DND-41 (cell line): ENCODE results near the gene GEMIN7.

Experiments
- ATAC-seq: fragments of 200-7000 bp; cut with Tn5 transposase; 3 replicates; pipeline ENCODE4 v1.9.1; 2021; ENCODE audit warnings: low read depth; ENCODE audit not compliant: insufficient read depth
- DNase-seq: peaks from one replicate; pipeline ENCODE4 v3.0.0-alpha.2; 2020
- H2AFZ ChIP-seq: 2 replicates; pipeline ENCODE4 v1.6.0; 2012; ENCODE audit warnings: low read depth, low read length
- H3K27ac ChIP-seq: 2 replicates; pipeline ENCODE4 v1.5.1; 2012; ENCODE audit warnings: low read length, inconsistent platforms
- H3K27me3 ChIP-seq: fragments of 200-600 bp; sonication (generic); 2 replicates; pipeline ENCODE4 v1.6.0; 2012; ENCODE audit warnings: low read length, mild to moderate bottlenecking, inconsistent platforms; ENCODE audit not compliant: insufficient read depth, poor library complexity
- H3K36me3 ChIP-seq: 2 replicates; pipeline ENCODE4 v1.5.1; 2012; ENCODE audit warnings: low read length, inconsistent platforms; ENCODE audit not compliant: insufficient read depth
- H3K4me1 ChIP-seq: 2 replicates; pipeline ENCODE4 v1.5.1; 2012; ENCODE audit warnings: mild to moderate bottlenecking, low read length; ENCODE audit not compliant: insufficient read depth
- H3K4me2 ChIP-seq: 2 replicates; pipeline ENCODE4 v1.6.0; 2012; ENCODE audit warnings: mild to moderate bottlenecking, moderate library complexity, low read length, inconsistent platforms; ENCODE audit not compliant: insufficient read depth
- H3K4me3 ChIP-seq, 2 experiments: fragments of 200-600 bp in 1 of 2; shearing (Covaris generic) in 1 of 2; 2 replicates each; pipeline ENCODE4 v1.5.1; 2012 to 2016; ENCODE audit warnings: inconsistent platforms in 2 of 2, low read length in 2 of 2, mild to moderate bottlenecking in 2 of 2, low read depth in 1 of 2, moderate library complexity in 1 of 2
- H3K79me2 ChIP-seq: 2 replicates; pipeline ENCODE4 v1.6.0; 2012; ENCODE audit warnings: low read length, inconsistent platforms; ENCODE audit not compliant: insufficient read depth
- H3K9ac ChIP-seq: 2 replicates; pipeline ENCODE4 v1.6.0; 2012; ENCODE audit warnings: low read depth, mild to moderate bottlenecking, inconsistent platforms, low read length, moderate library complexity
- H3K9me3 ChIP-seq: 2 replicates; pipeline ENCODE4 v1.5.1; 2012; ENCODE audit warnings: low read length, moderate library complexity, mild to moderate bottlenecking, inconsistent platforms; ENCODE audit not compliant: insufficient read depth, severe bottlenecking
- H4K20me1 ChIP-seq: 2 replicates; pipeline ENCODE4 v1.6.0; 2012; ENCODE audit warnings: low read length; ENCODE audit not compliant: insufficient read depth
- EZH2 ChIP-seq: IDR thresholded peaks from 3 replicates; pipeline ENCODE4 v1.6.1; 2012; ENCODE audit warnings: borderline replicate concordance, low read depth, mild to moderate bottlenecking, moderate library complexity, low read length, inconsistent platforms; ENCODE audit not compliant: severe bottlenecking
- TF ChIP-seq, protein P1 (sequence below): IDR thresholded peaks from 2 replicates; pipeline ENCODE4 v1.5.1; 2012; ENCODE audit warnings: borderline replicate concordance, low read length, moderate library complexity, mild to moderate bottlenecking; ENCODE audit not compliant: poor library complexity, severe bottlenecking; ENCODE audit errors: extremely low read depth

GEMIN7 gene

DNA sequence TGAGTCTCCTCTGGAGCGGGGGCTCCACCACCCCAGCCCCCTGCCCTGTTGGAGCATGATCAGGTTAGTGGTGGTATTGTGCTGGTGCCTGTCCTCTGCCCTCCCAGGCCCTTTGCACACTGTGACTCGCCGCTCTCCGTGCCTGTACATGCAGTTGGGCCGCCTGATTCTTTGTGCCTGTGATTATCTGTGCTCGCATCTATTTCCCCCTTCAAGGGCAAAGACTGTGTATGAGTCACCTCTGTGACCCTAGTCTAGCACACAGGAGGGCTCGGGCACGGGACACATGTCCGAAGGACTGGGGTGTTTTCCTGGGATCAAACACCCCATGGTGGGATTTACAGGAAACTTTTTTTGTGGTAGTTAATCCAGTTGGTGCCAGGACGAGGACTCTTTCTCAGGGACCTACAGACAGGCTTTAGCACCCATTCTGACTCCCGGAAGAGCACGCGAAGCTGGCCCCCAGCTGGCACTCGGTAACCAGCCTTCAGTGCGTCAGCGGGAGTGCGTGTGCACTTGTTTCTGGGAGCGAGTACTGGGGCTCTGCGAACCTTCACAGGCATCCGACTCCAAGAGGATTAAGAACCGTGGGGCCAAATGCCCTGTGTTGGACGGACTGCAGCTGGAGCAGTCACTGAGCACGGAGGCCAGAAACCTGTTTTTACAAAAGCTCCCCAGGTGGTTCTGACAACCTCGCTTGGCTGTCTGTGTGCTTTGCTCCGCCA lies 20.6 kb downstream of the GEMIN7 start:
- no peak overlapping the region for H3K9ac ChIP-seq
- peaks cover 36% of the 10 kb centered on the region for H3K4me1 ChIP-seq
- peaks cover 100% of the 10 kb centered on the region for H3K79me2 ChIP-seq
- TF ChIP-seq EZH2: no peak
- TF ChIP-seq, protein P1, sequence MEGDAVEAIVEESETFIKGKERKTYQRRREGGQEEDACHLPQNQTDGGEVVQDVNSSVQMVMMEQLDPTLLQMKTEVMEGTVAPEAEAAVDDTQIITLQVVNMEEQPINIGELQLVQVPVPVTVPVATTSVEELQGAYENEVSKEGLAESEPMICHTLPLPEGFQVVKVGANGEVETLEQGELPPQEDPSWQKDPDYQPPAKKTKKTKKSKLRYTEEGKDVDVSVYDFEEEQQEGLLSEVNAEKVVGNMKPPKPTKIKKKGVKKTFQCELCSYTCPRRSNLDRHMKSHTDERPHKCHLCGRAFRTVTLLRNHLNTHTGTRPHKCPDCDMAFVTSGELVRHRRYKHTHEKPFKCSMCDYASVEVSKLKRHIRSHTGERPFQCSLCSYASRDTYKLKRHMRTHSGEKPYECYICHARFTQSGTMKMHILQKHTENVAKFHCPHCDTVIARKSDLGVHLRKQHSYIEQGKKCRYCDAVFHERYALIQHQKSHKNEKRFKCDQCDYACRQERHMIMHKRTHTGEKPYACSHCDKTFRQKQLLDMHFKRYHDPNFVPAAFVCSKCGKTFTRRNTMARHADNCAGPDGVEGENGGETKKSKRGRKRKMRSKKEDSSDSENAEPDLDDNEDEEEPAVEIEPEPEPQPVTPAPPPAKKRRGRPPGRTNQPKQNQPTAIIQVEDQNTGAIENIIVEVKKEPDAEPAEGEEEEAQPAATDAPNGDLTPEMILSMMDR: no peak
- peaks cover 100% of the 10 kb centered on the region for H4K20me1 ChIP-seq
- no peak overlapping the region for H3K4me2 ChIP-seq
- no peak overlapping the region for H3K4me3 ChIP-seq
- no peaks in the 10 kb centered on the region for H3K27me3 ChIP-seq
- H3K9me3 ChIP-seq: no peaks in the 10 kb centered on the region
- no peak overlapping the region for H2AFZ ChIP-seq
- H3K27ac ChIP-seq: no peak overlapping the region
- ATAC-seq (no peak), DNase-seq (no peak)
- H3K36me3 ChIP-seq: peaks cover 40% of the 10 kb centered on the region

DNA sequence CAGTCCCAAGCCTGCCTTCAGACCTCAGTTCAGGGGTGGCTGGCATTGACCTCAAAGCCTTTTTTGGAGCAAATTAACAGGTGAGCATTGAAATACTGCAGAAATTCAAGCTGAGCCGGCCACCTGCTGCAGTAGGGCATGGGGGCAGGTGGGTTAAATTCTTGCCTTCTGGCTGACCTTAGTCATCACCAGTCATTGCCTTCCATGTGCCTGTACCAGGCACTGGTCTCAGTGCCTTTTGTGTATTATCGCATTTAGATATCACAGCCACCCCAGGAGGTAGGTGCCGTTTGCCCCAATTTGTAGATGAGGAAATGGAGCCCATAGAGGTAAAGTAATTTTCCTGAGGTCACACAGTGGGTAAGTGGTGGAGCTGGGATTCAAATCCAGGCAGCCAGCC lies 21.1 kb downstream of the GEMIN7 start:
- peaks cover 30% of the 10 kb centered on the region for H3K4me1 ChIP-seq
- H3K79me2 ChIP-seq: peaks cover 100% of the 10 kb centered on the region
- H3K9ac ChIP-seq: no peak overlapping the region
- peaks cover 100% of the 10 kb centered on the region for H4K20me1 ChIP-seq
- H2AFZ ChIP-seq: no peak overlapping the region
- no peak overlapping the region for H3K4me3 ChIP-seq
- TF ChIP-seq, protein P1: no peak
- TF ChIP-seq EZH2: no peak
- no peaks in the 10 kb centered on the region for H3K9me3 ChIP-seq
- H3K27ac ChIP-seq: no peak overlapping the region
- no peaks in the 10 kb centered on the region for H3K27me3 ChIP-seq
- DNase-seq: no peak
- peaks cover 36% of the 10 kb centered on the region for H3K36me3 ChIP-seq
- no peak for ATAC-seq
- no peak overlapping the region for H3K4me2 ChIP-seq

DNA sequence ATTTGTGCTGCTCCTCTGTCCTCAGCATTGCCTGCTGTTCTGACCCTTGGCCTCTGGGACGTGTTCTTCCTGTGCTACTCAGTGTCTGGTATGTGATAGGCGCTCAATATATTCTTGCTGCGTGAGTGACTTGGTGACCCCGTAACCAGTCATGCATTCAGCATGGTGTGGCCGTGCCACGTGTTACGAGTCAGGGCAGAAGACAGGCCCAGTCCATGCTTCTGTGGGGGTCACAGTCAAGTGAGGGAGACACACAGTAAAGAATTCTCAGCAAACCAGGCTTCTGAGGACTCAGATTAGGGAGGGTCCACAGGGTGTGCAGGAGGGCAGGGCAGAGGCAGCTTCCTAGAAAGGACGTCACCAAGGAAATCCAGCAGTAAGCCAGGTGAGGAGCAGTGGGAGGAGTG lies 21.8 kb downstream of the GEMIN7 start:
- Histone ChIP-seq H3K36me3 (peaks cover 36% of the 10 kb centered on the region), H3K27ac (no peak overlapping the region), H3K9ac (no peak overlapping the region), H3K79me2 (peaks cover 100% of the 10 kb centered on the region), H2AFZ (no peak overlapping the region), H3K4me3 (no peak overlapping the region), H4K20me1 (peaks cover 100% of the 10 kb centered on the region), H3K4me2 (no peak overlapping the region), H3K9me3 (no peaks in the 10 kb centered on the region), H3K4me1 (peaks cover 24% of the 10 kb centered on the region), H3K27me3 (no peaks in the 10 kb centered on the region)
- DNase-seq: no peak
- no peak for ATAC-seq
- TF ChIP-seq EZH2: no peak
- TF ChIP-seq, protein P1: no peak

DNA sequence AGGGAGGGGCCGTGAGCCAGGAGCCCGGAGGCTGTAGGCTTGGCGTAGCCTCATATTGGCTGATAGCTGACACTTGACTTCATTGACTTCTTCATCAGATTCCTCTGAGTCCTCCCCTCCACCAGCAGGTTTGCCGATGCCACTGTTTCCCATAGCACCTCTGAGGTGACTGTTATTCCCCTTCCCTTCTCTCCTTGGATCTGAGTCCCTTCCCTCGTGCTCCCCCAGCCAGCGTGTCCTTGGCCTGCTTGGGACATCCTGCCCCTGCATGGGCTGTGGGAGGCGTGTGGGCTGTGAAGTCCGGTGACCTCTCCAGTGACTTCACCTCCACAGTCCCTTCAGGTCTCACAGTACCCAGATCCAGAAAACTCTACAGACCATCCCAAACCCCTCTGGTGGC lies 22.7 kb downstream of the GEMIN7 start:
- peaks cover 15% of the 10 kb centered on the region for H3K4me1 ChIP-seq
- no peak overlapping the region for H3K9ac ChIP-seq
- H3K36me3 ChIP-seq: peaks cover 32% of the 10 kb centered on the region
- no peak overlapping the region for H3K27ac ChIP-seq
- H2AFZ ChIP-seq: no peak overlapping the region
- no peak overlapping the region for H3K4me3 ChIP-seq
- H3K4me2 ChIP-seq: no peak overlapping the region
- TF ChIP-seq EZH2: no peak
- TF ChIP-seq, protein P1: no peak
- peaks cover 93% of the 10 kb centered on the region for H4K20me1 ChIP-seq
- DNase-seq: no peak
- H3K27me3 ChIP-seq: no peaks in the 10 kb centered on the region
- peaks cover 97% of the 10 kb centered on the region for H3K79me2 ChIP-seq
- no peaks in the 10 kb centered on the region for H3K9me3 ChIP-seq
- no peak for ATAC-seq
